ENCODE results near the gene FXYD7.

The FXYD7 gene

GRCh38 chr19:35165200-35166058, 22.4 kb downstream of the FXYD7 start:
- in situ Hi-C loops (cut with HindIII; ENCODE audit: low pct_ligation_motif_present, low sequenced_read_pairs) = no loop called here
- no peaks in the 10 kb centered on the region for H3K27me3 ChIP-seq (replicated peaks)
- TF ChIP-seq CTCF (IDR thresholded peaks at IDR 0.05; ENCODE audit: low read depth, low read length, missing control alignments) = no peak
- peaks cover 60% of the 10 kb centered on the region for H3K36me3 ChIP-seq (replicated peaks)
- no peak overlapping the region for H3K27ac ChIP-seq
- DNase-seq = no peak
- no peak overlapping the region for H3K4me3 ChIP-seq (ENCODE audit: low read depth, low read length)

- no peaks in the 10 kb centered on the region for H3K27me3 ChIP-seq (replicated peaks)
- no peak for TF ChIP-seq CTCF (IDR thresholded peaks at IDR 0.05; ENCODE audit: low read depth, low read length, missing control alignments)
- peaks cover 56% of the 10 kb centered on the region for H3K36me3 ChIP-seq (replicated peaks)
- H3K4me3 ChIP-seq (ENCODE audit: low read depth, low read length) = no peak overlapping the region
- DNase-seq = no peak
- in situ Hi-C loops (cut with HindIII; ENCODE audit: low pct_ligation_motif_present, low sequenced_read_pairs) = no loop called here
- H3K27ac ChIP-seq = no peak overlapping the region
Measured at GRCh38 chr19:35166100-35167063, 23.3 kb downstream of the FXYD7 start.

GRCh38 chr19:35167251-35168119, 24.4 kb downstream of the FXYD7 start:
- Histone ChIP-seq H3K36me3 (replicated peaks) (peaks cover 48% of the 10 kb centered on the region), H3K4me3 (ENCODE audit: low read depth, low read length) (no peak overlapping the region), H3K27me3 (replicated peaks) (no peaks in the 10 kb centered on the region), H3K27ac (no peak overlapping the region)
- no peak for DNase-seq
- TF ChIP-seq CTCF (IDR thresholded peaks at IDR 0.05; ENCODE audit: low read depth, low read length, missing control alignments) = no peak
- in situ Hi-C loops (cut with HindIII; ENCODE audit: low pct_ligation_motif_present, low sequenced_read_pairs) = no loop called here

- no peak for TF ChIP-seq CTCF (IDR thresholded peaks at IDR 0.05; ENCODE audit: low read depth, low read length, missing control alignments)
- H3K4me3 ChIP-seq (ENCODE audit: low read depth, low read length) = no peak overlapping the region
- H3K36me3 ChIP-seq (replicated peaks) = peaks cover 42% of the 10 kb centered on the region
- in situ Hi-C loops (cut with HindIII; ENCODE audit: low pct_ligation_motif_present, low sequenced_read_pairs) = no loop called here
- DNase-seq = no peak
- H3K27ac ChIP-seq = no peak overlapping the region
- no peaks in the 10 kb centered on the region for H3K27me3 ChIP-seq (replicated peaks)
Measured at GRCh38 chr19:35168196-35168595, 25.1 kb downstream of the FXYD7 start.

GRCh38 chr19:35169221-35169995, 26.4 kb downstream of the FXYD7 start:
- H3K27me3 ChIP-seq (replicated peaks) = no peaks in the 10 kb centered on the region
- no peak overlapping the region for H3K27ac ChIP-seq
- in situ Hi-C loops (cut with HindIII; ENCODE audit: low pct_ligation_motif_present, low sequenced_read_pairs) = no loop called here
- no peak for TF ChIP-seq CTCF (IDR thresholded peaks at IDR 0.05; ENCODE audit: low read depth, low read length, missing control alignments)
- DNase-seq = no peak
- H3K36me3 ChIP-seq (replicated peaks) = peaks cover 31% of the 10 kb centered on the region
- no peak overlapping the region for H3K4me3 ChIP-seq (ENCODE audit: low read depth, low read length)
